Measurements from ENCODE around the gene RASSF4.

Gene RASSF4

GRCh38 chr10:44949127-44949802 is 10.3 kb upstream of the RASSF4 start:
- no peak for DNase-seq

- DNase-seq: no peak
Observed at GRCh38 chr10:44949915-44950314, 9.7 kb upstream of the RASSF4 start.

GRCh38 chr10:44950326-44951225 is 9.0 kb upstream of the RASSF4 start:
- no peak for DNase-seq

- DNase-seq: no peak
Observed at GRCh38 chr10:44951576-44952226, 7.9 kb upstream of the RASSF4 start.

- no peak for DNase-seq
Observed at GRCh38 chr10:44952779-44953231, 6.8 kb upstream of the RASSF4 start.

GRCh38 chr10:44954042-44954441 is 5.6 kb upstream of the RASSF4 start:
- no peak for DNase-seq

- DNase-seq: no peak
Observed at GRCh38 chr10:44954962-44955361, 4.6 kb upstream of the RASSF4 start.

GRCh38 chr10:44955413-44956070 is 4.1 kb upstream of the RASSF4 start:
- no peak for DNase-seq

GRCh38 chr10:44956226-44956625 is 3.4 kb upstream of the RASSF4 start:
- no peak for DNase-seq

GRCh38 chr10:44956717-44957706 is 2.6 kb upstream of the RASSF4 start:
- DNase-seq: no peak

GRCh38 chr10:44958196-44958897 is 1.3 kb upstream of the RASSF4 start:
- DNase-seq: no peak

GRCh38 chr10:44958898-44959246 is 730 bp upstream of the RASSF4 start:
- no peak for DNase-seq

GRCh38 chr10:44960088-44960460 is 472 bp downstream of the RASSF4 start:
- DNase-seq: no peak

- no peak for DNase-seq
Observed at GRCh38 chr10:44960482-44961229, 1.1 kb downstream of the RASSF4 start.

GRCh38 chr10:44961230-44961571 is 1.6 kb downstream of the RASSF4 start:
- no peak for DNase-seq

GRCh38 chr10:44961931-44962750 is 2.5 kb downstream of the RASSF4 start:
- no peak for DNase-seq

GRCh38 chr10:44962870-44963738 is 3.5 kb downstream of the RASSF4 start:
- DNase-seq: no peak

- DNase-seq: no peak
Observed at GRCh38 chr10:44963772-44964633, 4.4 kb downstream of the RASSF4 start.
